ENCODE data around the gene SELPLG. TPM values are rescaled to one million over a fixed set of nuclear protein-coding genes. Genes with fewer than 3 reads are reported as not detected.

The SELPLG gene
- total and polyA plus RNA-seq, 2 experiments from 2014 or later = 1.4 to 3.5 TPM

DNA sequence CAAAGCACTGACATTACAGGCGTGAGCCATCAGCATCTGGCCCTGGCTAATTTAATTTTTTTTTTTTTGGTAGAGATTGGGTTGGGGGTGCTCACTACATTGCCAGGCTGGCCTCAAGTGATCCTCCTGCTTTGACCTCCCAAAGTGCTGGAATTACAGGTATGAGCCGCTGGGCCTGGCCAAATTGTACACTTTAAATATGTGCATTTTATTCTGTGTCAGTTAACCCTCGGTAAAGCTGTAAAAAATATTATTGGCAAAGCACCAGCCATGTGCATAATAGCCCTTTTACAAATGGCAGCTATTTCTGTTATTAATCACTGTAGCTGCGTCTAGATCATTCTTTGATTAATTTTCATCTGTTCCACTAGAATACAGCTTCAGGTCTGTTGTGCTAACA, 47.8 kb downstream of the SELPLG start:
- no peak for DNase-seq (ENCODE audit: low read depth in 1 of 2, low spot score in 1 of 2)
- Histone ChIP-seq H3K4me1 (ENCODE audit: low read depth) (no peaks in the 10 kb centered on the region), H3K27me3 (no peaks in the 10 kb centered on the region), H3K4me3 (no peak overlapping the region), H3K36me3 (no peaks in the 10 kb centered on the region), H3K27ac (no peak overlapping the region), H3K9me3 (ENCODE audit: low read depth) (no peaks in the 10 kb centered on the region)
- TF ChIP-seq, protein P1, sequence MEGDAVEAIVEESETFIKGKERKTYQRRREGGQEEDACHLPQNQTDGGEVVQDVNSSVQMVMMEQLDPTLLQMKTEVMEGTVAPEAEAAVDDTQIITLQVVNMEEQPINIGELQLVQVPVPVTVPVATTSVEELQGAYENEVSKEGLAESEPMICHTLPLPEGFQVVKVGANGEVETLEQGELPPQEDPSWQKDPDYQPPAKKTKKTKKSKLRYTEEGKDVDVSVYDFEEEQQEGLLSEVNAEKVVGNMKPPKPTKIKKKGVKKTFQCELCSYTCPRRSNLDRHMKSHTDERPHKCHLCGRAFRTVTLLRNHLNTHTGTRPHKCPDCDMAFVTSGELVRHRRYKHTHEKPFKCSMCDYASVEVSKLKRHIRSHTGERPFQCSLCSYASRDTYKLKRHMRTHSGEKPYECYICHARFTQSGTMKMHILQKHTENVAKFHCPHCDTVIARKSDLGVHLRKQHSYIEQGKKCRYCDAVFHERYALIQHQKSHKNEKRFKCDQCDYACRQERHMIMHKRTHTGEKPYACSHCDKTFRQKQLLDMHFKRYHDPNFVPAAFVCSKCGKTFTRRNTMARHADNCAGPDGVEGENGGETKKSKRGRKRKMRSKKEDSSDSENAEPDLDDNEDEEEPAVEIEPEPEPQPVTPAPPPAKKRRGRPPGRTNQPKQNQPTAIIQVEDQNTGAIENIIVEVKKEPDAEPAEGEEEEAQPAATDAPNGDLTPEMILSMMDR (IDR thresholded peaks at IDR 0.05; ENCODE audit: low read depth, low read length) = no peak

DNA sequence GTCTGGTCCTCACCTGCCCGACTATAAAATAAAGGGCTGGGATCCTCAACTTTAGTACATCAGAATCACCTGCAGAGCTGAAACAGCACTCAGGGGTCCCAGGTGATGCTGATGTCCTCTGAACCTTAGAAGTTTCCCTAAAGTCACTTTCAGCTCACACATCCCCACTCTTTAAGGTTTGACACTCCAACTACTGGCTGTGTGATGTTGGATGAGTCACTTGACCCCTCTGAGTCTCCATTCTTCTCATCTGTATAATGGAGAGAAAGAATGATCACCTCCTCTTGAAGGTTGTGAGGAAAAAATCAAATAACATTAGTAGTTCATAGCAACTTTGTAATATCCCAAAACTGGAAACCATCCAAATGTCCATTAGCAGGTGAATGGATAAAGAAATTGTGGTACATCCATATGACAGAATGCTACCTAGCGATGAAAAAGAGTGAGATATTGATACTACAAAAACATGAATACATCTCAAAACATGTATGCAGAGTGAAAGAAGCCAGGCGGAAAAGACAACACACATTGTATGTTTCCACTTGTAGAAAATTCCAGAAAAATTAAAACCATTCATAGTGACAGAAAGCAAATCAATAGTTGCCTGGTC, 49.1 kb downstream of the SELPLG start:
- Histone ChIP-seq H3K4me3 (no peak overlapping the region), H3K4me1 (ENCODE audit: low read depth) (no peaks in the 10 kb centered on the region), H3K9me3 (ENCODE audit: low read depth) (no peaks in the 10 kb centered on the region), H3K27ac (no peak overlapping the region), H3K27me3 (no peaks in the 10 kb centered on the region), H3K36me3 (no peaks in the 10 kb centered on the region)
- DNase-seq (ENCODE audit: low read depth in 1 of 2, low spot score in 1 of 2) = no peak
- TF ChIP-seq, protein P1 (IDR thresholded peaks at IDR 0.05; ENCODE audit: low read depth, low read length) = no peak

DNA sequence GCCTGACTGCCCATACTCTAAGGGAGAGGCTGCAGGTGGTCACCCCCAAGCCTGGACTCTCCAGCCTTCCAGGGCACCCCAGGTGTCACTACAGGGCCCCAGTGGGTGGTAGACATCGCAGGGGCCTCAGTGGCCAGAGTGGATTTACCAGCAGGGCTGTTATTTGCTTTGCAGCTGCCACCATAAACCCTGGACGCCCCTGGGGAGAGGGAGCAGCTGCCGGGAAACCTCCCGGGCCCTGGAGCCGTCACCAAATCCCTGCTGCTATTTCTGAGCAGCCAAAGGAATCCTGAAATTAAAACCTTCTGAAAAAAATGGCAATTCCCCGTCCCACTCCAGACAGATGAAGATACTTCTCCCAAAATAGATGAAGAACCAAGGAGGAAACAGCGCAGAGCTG, 49.7 kb downstream of the SELPLG start:
- Histone ChIP-seq H3K4me3 (no peak overlapping the region), H3K9me3 (ENCODE audit: low read depth) (no peaks in the 10 kb centered on the region), H3K4me1 (ENCODE audit: low read depth) (no peaks in the 10 kb centered on the region), H3K27ac (no peak overlapping the region), H3K36me3 (no peaks in the 10 kb centered on the region), H3K27me3 (no peaks in the 10 kb centered on the region)
- TF ChIP-seq, protein P1 (IDR thresholded peaks at IDR 0.05; ENCODE audit: low read depth, low read length) = no peak
- no peak for DNase-seq (ENCODE audit: low read depth in 1 of 2, low spot score in 1 of 2)

DNA sequence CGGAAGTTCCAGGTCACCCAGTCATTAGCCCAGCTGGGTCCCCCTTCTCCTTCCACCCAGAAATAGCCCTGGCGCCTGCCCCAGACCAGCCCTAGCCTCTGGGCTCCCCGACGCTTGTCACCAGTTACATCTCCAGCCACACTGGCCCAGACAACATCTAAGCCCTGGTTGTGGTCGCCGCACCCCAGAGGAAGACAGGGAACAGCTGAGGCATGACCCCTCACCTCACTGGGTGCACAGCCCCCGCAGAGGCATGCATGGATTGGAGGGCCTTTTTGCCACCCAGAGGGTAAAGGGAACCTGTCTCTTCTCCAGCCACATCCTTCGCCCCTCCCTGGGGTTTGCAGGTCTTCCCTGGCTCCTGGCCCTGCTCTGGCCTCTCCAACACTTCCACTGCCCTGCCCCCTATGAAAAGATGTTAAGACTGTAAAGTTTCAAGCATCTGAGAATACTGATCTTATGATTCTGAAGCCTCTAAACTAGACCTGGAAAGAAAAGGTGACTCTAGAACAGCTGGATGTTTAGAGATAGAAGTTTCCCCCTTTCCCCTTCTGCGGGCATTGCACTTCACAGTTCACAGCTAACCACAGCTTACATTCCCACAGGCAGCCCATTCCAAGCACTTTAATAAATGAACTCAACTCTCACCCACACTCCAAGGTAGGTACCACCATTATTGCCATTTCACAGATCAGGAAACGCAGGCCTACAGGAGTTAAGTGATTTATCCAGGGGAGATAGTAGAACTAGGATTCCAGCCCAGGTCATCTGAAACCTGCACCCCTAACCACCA, 50.5 kb downstream of the SELPLG start:
- Histone ChIP-seq H3K4me3 (no peak overlapping the region), H3K9me3 (ENCODE audit: low read depth) (no peaks in the 10 kb centered on the region), H3K4me1 (ENCODE audit: low read depth) (no peaks in the 10 kb centered on the region), H3K36me3 (no peaks in the 10 kb centered on the region), H3K27ac (no peak overlapping the region), H3K27me3 (no peaks in the 10 kb centered on the region)
- TF ChIP-seq, protein P1 (IDR thresholded peaks at IDR 0.05; ENCODE audit: low read depth, low read length) = no peak
- no peak for DNase-seq (ENCODE audit: low read depth in 1 of 2, low spot score in 1 of 2)

DNA sequence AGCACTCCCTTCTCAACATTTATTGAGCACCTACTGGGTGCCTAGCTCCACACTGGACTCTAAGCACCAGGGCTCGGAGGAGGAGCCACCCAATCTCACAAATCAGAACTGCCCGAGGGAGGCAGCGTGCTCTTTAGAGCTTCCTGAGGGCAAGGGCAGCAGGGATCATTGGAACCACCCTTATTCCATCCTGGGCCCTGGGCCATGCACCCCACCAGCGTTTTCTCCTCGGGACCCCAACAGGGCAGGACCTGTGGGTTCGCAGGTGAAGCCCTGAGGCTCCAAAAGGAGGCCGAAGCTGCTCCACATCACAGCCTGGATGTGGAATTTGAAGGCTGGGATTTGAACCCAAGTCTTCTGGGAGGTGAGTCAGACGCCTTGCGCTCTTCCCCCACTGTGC, 51.2 kb downstream of the SELPLG start:
- Histone ChIP-seq H3K4me3 (no peak overlapping the region), H3K9me3 (ENCODE audit: low read depth) (no peaks in the 10 kb centered on the region), H3K27ac (no peak overlapping the region), H3K36me3 (no peaks in the 10 kb centered on the region), H3K27me3 (no peaks in the 10 kb centered on the region), H3K4me1 (ENCODE audit: low read depth) (no peaks in the 10 kb centered on the region)
- TF ChIP-seq, protein P1 (IDR thresholded peaks at IDR 0.05; ENCODE audit: low read depth, low read length) = no peak
- DNase-seq (ENCODE audit: low read depth in 1 of 2, low spot score in 1 of 2) = no peak

Data from cardiac muscle cell (in vitro differentiated cells and primary cell).